Transverse colon (tissue), 4 donors: Measurements from ENCODE around the gene TRIM16.
"Not testable (repeated sequence)": the region's sequence is repeated elsewhere in the genome, so short reads cannot be mapped to it uniquely, and the experiment has no call there.

ENCODE experiments used
- CTCF ChIP-seq, 5 experiments: fragments of 200-600 bp in 3 of 5; fragments of 450-650 bp in 2 of 5; sonication (generic) in 3 of 5; IDR thresholded peaks; 1 replicate in 2 of 5; 2 replicates in 3 of 5; pipeline ENCODE4 v1.5.1; 2016 to 2017; ENCODE audit warnings: antibody characterized with exemption in 5 of 5, inconsistent platforms in 3 of 5, mild to moderate bottlenecking in 2 of 5, moderate library complexity in 1 of 5
- POLR2AphosphoS5 ChIP-seq, 3 donors: sonication (generic); formaldehyde crosslinking; IDR thresholded peaks; one replicate each; pipeline ENCODE4 v1.6.1; 2016; ENCODE audit warnings: antibody characterized with exemption in 3 of 3

- TF ChIP-seq CTCF, POLR2AphosphoS5 (IDR thresholded peaks at IDR 0.05): not testable (repeated sequence)
Observed at GRCh38 chr17:15613111-15613510, 71.0 kb downstream of the TRIM16 start.
